Glomerular visceral epithelial cell (primary cell): ENCODE data around the gene CBFA2T3.
"Not testable (repeated sequence)": the region's sequence is repeated elsewhere in the genome, so short reads cannot be mapped to it uniquely, and the experiment has no call there.

ENCODE experiments used
- DNase-seq: peaks from one replicate; pipeline ENCODE4 v3.0.0-alpha.2; 2016; ENCODE audit errors: extremely low spot score

Gene CBFA2T3

GRCh38 chr16:88977018-88977811 lies at the start of gene CBFA2T3:
Gene CBFA2T3 (minus strand): TSS chr16:88977207. CDS start chr16:88976807, 400 bp downstream.
- no peak for DNase-seq

- peak; percentile 2 for DNase-seq
Measured at GRCh38 chr16:89026121-89026612, 49.2 kb upstream of the CBFA2T3 start.

GRCh38 chr16:89025636-89026035 lies 48.6 kb upstream of the CBFA2T3 start:
- DNase-seq: no peak

DNA sequence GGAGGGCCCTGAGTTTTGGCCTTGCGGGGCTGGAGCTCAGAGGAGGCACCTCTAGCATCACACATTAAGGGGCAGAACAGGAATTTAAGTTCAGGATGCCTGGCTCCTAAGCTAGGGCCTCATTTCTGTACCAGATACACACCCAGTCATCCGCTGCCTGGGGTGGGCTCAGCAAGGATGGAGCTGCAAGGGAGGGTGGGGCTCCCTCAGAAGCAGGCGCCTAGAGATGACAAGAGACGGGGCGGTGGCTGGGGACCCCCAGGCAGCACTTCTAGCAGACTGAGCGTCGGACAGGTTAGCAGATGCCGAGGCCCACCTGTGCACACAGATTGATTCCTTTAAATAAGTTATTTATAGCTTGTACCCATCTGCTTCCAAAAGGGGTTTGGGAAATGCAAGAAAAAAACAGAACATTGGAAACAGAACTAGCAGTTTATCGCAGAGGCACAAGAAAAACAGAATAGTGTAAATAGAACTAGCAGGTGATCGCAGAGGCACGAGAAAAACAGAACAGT lies 47.6 kb upstream of the CBFA2T3 start:
- DNase-seq: no peak

- DNase-seq: no peak
Measured at GRCh38 chr16:89023621-89024511, 46.9 kb upstream of the CBFA2T3 start.

DNA sequence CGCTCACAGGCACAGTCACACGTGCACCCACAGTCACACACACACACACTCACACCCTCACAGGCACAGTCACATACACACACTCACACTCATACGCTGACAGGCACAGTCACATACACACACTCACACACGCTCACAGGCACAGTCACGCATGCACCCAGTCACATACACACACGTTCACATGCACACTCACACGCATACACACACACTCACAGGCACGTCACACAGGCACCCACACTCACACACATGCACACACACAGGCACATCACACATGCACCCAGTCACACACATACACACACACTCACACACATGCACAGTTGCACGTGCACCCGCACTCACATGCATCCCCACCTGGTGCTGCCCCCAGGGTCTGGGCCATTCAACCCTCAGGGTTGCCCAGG lies 46.1 kb upstream of the CBFA2T3 start:
- DNase-seq: no peak

DNA sequence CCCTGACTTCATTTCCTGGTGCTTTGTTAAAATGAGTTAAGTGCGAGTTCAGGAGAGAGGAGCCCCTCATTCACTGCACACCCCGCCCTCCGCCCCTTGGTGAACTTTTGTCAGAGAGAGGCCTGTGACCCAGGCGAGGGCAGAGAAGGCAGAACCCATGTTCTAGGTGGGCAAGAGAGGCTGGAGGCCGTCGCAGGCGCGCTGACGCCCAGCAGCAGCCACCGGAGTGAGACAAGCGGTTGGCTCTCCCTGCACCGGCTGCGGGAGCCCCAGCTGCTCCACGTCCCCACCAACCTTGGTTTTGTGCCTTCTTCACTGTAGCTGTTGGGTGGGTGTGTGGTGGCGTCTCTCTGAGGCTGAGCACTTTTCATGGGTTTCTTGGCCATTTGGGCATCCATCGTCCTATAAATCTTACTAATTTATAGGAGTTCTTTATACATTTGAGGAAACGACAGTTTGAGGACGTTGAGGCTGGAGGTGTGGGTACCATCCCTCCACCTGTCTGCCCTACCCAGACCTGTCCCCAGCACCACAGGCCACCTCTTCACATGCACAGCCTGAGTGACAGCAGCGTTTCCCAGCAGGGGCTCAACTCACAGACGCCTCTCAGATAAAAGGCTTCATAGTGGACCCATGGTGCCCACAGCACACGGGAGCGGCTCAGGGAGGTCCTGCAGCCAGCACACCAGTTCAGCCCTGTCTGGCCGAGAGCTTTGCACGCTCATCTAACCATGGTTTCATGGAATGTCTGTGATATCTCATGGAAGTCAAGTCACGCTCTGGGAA lies 45.2 kb upstream of the CBFA2T3 start:
- no peak for DNase-seq

DNA sequence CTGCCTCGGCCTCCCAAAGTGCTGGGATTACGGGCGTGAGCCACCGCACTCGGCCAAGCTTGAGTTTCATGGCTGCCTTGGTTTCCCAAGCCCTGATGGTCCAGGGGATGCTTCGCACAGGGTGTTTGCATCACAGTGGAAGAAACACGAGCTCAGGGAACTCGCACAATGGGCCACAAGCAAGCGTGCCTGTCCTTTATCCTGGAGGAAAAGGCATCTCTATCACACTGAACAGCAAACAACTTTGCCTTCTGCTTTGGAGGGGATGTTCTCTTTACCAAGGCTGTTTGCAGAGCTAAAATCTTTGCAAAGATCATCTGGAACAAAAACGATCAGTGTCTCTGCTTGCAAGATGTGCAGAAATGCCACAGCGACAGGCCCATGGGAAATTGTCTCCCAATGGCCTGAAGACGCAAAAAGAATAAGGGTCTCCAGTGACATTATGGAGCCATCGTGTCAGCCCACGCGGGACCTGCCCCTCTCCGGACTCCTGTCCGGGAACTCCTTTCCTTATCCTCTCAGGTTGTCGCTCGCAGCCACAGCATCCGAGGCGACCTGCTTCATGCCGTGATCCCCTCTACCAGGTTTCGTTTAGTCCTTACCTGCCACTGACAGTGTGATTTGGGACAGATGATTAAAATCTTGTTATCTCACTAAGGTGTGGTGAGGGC lies 44.1 kb upstream of the CBFA2T3 start:
- DNase-seq: no peak

DNA sequence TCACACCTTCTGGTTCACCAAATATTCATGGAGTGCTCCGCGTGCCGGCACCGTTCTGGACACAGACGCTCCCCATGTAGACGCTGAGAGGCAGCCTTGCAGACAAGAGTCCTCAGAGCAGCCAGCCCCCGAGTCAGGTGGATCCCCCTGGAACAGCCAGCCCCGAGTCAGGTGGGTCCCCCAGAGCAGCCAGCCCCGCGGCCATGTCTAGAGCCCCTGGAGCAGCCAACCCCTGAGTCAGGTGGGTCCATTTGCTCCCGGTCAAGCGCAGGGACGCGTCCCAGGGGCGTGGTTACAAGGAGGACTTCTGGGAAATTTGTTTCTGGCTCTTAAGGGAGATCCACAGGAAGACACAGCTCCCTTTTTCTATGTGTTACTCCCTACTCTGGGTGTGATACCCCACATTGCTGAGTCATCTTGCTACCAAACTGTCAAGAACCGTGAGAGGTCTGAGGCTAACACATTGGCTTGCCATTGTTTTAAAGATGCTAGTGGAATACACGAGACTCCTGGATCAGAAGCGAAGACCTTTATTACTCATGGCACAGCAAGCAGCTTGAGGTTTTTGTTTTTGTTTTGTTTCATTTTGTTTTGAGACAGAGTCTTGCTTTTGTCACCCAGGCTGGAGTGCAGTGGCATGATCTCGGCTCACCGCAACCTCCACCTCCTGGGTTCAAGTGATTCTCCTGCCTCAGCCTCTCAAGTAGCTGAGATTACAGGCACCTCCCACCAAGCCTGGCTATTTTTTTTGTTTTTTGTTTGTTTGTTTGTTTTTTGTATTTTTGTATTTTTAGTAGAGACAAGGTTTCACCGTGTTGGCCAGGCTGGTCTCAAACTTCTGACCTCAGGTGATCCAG lies 43.3 kb upstream of the CBFA2T3 start:
- no peak for DNase-seq

- DNase-seq: no peak
Measured at GRCh38 chr16:89019511-89019910, 42.5 kb upstream of the CBFA2T3 start.

DNA sequence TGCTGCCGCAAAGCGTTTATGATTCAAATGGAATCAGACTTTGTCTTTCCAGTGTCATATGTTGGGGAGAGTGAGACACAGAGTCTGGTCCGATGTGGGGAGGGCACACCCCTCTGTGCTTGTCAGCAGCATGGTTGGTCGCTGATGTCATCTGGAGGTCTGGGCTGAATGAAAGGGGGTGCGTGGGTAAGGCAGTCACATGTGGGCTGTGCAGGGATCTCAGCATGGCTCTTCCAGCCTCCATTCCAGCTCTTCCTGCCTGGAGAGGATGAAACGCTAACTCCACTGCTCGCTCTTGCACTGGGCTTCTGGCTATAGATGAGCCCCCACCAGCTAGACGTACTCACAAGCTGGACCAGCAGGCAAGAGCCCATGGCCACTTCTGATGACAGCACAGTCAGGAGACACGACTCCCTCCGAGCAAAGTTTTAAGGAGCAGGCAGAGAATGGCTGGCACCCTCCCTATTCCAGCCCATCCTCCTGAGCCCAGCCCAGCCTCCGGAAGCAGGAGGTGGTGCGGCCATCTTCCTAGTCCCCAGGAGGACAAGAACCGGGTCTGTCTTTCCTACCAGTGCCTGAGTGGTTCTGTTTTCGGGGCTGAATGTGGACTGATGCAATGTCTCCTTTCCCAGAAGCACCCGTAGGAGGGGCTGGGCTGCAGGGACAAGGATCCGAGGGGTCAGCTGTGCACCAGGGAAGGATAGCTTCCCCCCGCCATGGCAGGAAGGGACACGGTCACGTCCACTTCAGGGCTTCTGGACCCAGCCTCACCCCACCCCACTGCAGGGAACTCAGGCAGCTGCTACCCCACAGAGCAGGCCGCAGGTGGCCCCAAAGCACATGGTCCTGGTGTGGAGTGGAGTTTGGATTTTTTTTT lies 41.5 kb upstream of the CBFA2T3 start:
- no peak for DNase-seq

DNA sequence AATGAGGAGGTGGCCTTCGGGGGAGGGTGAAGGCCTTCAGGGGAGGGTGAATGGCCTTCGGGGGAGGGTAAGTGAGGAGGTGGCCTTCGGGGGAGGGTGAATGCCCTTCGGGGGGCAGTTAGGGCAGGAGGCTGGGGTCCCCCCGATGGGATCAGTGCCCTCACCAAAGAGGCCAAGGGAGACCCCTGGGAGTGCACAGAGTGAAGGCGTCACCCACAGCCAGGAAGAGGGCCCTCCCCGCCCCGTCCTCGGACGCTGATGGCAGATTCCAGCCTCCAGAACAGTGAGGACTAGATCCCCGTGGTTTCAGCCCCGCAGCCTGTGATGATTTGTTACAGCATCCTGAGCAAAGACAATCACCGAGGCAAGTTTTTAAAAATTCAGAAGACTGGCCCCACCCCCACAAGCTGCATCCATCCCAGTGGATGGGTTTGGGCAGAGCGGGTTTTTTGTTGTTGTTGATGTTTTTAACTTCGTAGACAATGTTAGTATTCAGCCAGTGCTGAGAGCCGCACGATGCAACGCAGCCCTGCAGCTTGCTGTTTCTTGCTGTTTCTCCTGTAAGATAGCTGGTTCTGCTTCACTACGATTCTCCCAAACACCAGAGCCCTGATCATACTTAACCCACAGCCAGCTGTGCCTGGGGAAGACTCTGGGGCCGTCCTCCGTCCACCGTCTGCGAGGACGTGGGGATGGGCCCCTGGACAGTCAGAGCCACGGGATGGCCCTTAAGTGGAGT lies 40.7 kb upstream of the CBFA2T3 start:
- no peak for DNase-seq

- not testable (repeated sequence) for DNase-seq
Measured at GRCh38 chr16:89016561-89016960, 39.6 kb upstream of the CBFA2T3 start.

GRCh38 chr16:89015271-89015859 lies 38.4 kb upstream of the CBFA2T3 start:
- DNase-seq: no peak

GRCh38 chr16:89014403-89015230 lies 37.6 kb upstream of the CBFA2T3 start:
- DNase-seq: no peak

GRCh38 chr16:89013692-89014402 lies 36.8 kb upstream of the CBFA2T3 start:
- DNase-seq: no peak
